ENCODE measurements around the gene TMEM253. TPM values are rescaled to one million over a fixed set of nuclear protein-coding genes. Genes with fewer than 3 reads are reported as not detected.

Gene TMEM253
- total RNA-seq, 4 donors from 2014 or later, result 0.23 TPM; not detected in 3

DNA sequence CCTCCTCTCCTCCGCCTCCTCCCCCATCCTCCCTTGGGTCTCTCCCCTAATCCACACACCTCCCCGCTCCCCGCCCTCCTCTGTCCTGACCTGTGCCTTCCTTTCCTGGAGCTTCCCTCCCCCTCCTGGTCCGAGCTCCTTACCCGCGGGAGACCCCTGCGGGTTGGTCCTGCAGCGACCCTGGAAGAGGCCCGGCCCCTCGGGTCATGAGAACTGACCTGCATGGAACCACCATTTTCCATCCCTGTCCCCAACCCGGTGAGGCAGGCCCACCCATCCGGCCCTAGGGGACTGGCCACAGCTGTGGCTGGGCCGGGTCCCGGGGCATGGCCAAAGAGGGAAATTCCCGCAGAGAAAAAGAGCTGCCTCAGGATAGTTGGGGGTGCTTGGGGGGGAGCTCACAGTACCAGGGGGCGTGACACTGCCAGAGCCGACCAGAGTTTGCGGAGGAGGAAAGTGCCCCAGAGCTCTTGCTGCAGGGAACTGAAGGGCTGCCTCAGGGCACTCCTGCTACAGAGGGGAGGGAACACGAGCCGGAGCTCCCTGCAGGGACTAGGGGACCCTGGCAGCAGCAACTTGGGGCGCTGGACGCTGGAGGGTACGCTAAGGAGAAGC, 30.1 kb upstream of the TMEM253 start:
- Histone ChIP-seq H3K27ac (replicated peaks in 1 of 4) (peak overlapping the region; percentile 88 to 90 (median 90)), H3K9me3 (no peaks in the 10 kb centered on the region), H3K36me3 (peaks cover 2 to 30% (median 27%) of the 10 kb centered on the region in 4 donors), H3K4me3 (peak overlapping the region; percentile 76 to 86 (median 81)), H3K4me1 (peaks cover 33 to 56% (median 50%) of the 10 kb centered on the region in 4 donors), H3K27me3 (no peaks in the 10 kb centered on the region)
- TF ChIP-seq POLR2AphosphoS5 (IDR thresholded peaks at IDR 0.05) (no peak), POLR2A (IDR thresholded peaks at IDR 0.05; ENCODE audit: low read depth) (no peak), EP300 (IDR thresholded peaks at IDR 0.05) (no peak)
- TF ChIP-seq, protein P1, sequence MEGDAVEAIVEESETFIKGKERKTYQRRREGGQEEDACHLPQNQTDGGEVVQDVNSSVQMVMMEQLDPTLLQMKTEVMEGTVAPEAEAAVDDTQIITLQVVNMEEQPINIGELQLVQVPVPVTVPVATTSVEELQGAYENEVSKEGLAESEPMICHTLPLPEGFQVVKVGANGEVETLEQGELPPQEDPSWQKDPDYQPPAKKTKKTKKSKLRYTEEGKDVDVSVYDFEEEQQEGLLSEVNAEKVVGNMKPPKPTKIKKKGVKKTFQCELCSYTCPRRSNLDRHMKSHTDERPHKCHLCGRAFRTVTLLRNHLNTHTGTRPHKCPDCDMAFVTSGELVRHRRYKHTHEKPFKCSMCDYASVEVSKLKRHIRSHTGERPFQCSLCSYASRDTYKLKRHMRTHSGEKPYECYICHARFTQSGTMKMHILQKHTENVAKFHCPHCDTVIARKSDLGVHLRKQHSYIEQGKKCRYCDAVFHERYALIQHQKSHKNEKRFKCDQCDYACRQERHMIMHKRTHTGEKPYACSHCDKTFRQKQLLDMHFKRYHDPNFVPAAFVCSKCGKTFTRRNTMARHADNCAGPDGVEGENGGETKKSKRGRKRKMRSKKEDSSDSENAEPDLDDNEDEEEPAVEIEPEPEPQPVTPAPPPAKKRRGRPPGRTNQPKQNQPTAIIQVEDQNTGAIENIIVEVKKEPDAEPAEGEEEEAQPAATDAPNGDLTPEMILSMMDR (IDR thresholded peaks at IDR 0.05), result no peak
- WGBS, result under 1% methylated on average over 20 of the region's 23 CpGs
- intact Hi-C loops (cut with DNase I), result loop anchor here (2.0 kb wide), 1 partner anchor 22 kb away; no protein-coding TSS in a partner anchor
- no peak for DNase-seq (ENCODE audit: extremely low spot score)

DNA sequence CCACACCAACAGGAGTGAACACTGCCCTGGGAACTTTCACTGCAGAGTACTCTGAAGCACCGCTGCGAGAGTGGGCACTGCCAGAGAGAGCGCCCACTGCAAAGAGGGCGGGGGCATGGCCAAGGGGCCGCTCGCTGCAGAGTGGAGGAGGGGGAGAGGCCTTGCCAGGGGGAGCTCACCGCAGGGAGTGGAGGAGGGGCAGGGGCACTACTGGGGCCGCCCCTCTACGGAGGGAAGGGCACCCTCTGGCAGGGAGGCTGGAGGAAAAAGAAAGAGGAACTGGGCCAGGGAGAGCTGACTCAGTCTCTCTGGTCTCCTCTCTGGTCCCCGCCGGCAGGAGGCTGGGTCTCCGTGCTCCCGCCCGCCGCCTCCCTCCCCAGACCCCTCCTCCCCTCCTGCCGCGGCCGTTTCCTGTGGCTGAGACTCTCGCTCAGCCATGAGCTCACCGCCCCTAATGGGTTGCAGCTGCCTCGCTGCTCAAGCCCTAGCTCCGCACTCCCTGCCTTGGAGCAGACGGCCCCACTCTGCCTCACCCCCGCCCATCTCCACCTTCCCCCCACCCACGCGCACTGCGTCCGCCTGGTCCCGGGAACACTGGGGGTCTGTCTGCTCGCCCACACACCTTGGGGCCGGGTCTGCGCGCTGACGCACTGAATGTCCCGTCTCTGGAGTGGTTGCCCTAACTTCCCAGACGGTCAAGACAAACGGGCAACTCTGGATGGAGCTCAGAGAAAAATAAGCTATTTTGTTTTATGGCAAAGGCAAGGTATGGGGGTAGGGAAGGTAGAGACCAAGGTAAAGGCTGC, 29.4 kb upstream of the TMEM253 start:
- 0% methylated on average over 24 of the region's 37 CpGs for WGBS
- peaks cover 33 to 56% (median 50%) of the 10 kb centered on the region in 4 donors for H3K4me1 ChIP-seq
- no peaks in the 10 kb centered on the region for H3K9me3 ChIP-seq
- H3K4me3 ChIP-seq, result peak overlapping the region; percentile 76 to 86 (median 81)
- DNase-seq (ENCODE audit: extremely low spot score), result no peak
- intact Hi-C loops (cut with DNase I), result loop anchor here (2.0 kb wide), 1 partner anchor 21 kb away; no protein-coding TSS in a partner anchor
- H3K36me3 ChIP-seq, result peaks cover 7 to 37% (median 34%) of the 10 kb centered on the region in 4 donors
- H3K27me3 ChIP-seq, result no peaks in the 10 kb centered on the region
- H3K27ac ChIP-seq (replicated peaks in 1 of 4), result peak overlapping the region; percentile 88 to 90 (median 90)
- no peak for TF ChIP-seq POLR2A (IDR thresholded peaks at IDR 0.05; ENCODE audit: low read depth)
- peak in 1 of 2 donors; percentile 58 for TF ChIP-seq POLR2AphosphoS5 (IDR thresholded peaks at IDR 0.05)
- TF ChIP-seq, protein P1 (IDR thresholded peaks at IDR 0.05), result no peak
- TF ChIP-seq EP300 (IDR thresholded peaks at IDR 0.05), result no peak

DNA sequence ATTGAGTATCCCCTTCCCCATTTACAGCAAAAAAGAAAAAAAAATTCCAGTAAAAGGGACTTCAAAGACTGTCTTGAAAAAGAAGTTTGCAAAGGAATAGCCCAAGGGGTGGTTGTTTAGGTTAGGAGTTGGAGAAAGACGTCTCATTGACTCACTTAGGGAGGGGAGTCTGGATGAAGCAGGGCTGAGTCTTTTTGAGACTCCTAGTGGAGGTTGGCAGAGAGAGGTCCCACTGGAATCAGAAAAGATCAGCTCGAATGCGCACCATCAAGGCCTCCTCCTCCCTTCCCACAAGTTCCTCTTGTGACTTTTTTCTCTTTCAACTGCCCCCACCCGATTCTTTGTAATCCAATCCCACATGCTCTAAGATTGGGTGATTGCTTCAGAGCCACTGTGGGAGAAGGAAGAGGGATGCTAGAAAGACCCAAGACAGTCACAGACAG, 28.8 kb upstream of the TMEM253 start:
- H3K27me3 ChIP-seq, result no peaks in the 10 kb centered on the region
- no peaks in the 10 kb centered on the region for H3K9me3 ChIP-seq
- DNase-seq (ENCODE audit: extremely low spot score), result no peak
- H3K4me3 ChIP-seq, result peak overlapping the region; percentile 76 to 86 (median 81)
- peaks cover 11 to 43% (median 40%) of the 10 kb centered on the region in 4 donors for H3K36me3 ChIP-seq
- H3K27ac ChIP-seq (replicated peaks in 1 of 4), result peak overlapping the region; percentile 88 to 90 (median 90)
- TF ChIP-seq POLR2AphosphoS5 (IDR thresholded peaks at IDR 0.05) (no peak), EP300 (IDR thresholded peaks at IDR 0.05) (no peak)
- peaks cover 33 to 56% (median 50%) of the 10 kb centered on the region in 4 donors for H3K4me1 ChIP-seq
- 22% methylated on average over 4 of the region's 4 CpGs for WGBS
- intact Hi-C loops (cut with DNase I), result no loop called here

DNA sequence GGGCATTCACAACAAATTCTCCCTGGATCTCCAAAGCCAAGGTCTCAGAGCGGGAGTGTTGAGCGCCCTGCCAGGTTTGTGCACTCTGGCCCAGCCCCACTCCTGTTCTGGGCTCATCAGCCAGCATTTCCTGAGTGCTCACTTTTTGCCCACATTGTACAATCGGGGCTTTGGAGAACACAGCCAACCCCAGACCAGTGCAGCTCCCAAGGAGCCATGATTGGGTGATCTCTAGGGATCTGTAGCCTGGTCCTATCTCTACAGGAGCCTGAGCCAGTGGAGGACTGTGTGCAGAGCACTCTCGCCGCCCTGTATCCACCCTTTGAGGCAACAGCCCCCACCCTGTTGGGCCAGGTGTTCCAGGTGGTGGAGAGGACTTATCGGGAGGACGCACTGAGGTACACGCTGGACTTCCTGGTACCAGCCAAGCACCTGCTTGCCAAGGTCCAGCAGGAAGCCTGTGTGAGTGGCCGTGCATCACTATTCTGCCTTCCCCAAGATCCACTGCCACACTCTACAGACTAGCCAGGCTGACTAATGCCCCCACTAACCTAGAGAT, 28.0 kb upstream of the TMEM253 start:
- Histone ChIP-seq H3K27ac (replicated peaks in 1 of 4) (peak overlapping the region; percentile 88 to 90 (median 90)), H3K9me3 (no peaks in the 10 kb centered on the region), H3K4me1 (peaks cover 33 to 56% (median 50%) of the 10 kb centered on the region in 4 donors), H3K27me3 (no peaks in the 10 kb centered on the region), H3K36me3 (peaks cover 11 to 51% (median 48%) of the 10 kb centered on the region in 4 donors), H3K4me3 (no peak overlapping the region)
- intact Hi-C loops (cut with DNase I), result no loop called here
- WGBS, result 81% methylated on average over 4 of the region's 9 CpGs
- no peak for DNase-seq (ENCODE audit: extremely low spot score)
- TF ChIP-seq POLR2A (IDR thresholded peaks at IDR 0.05; ENCODE audit: low read depth) (no peak), EP300 (IDR thresholded peaks at IDR 0.05) (no peak), POLR2AphosphoS5 (IDR thresholded peaks at IDR 0.05) (no peak)
- TF ChIP-seq, protein P1 (IDR thresholded peaks at IDR 0.05), result no peak
